WTC11 (cell line): ENCODE results near the gene NFIX. TPM values are rescaled to one million over a fixed set of nuclear protein-coding genes. Genes with fewer than 3 reads are reported as not detected.

Experiments used
- ATAC-seq: fragments of 200-7000 bp; cut with Tn5 transposase; 2 replicates; pipeline ENCODE4 v1.10.0; 2021; ENCODE audit warnings: mild to moderate bottlenecking, moderate library complexity
- CTCF ChIA-PET: fragments of 300-600 bp; sonication (Branson Sonifier 250); formaldehyde crosslinking; loops from one replicate; lab custom pipeline; 2021; ENCODE audit warnings: antibody characterized with exemption; lab: Charles Lee
- POLR2A ChIA-PET: fragments of 350-600 bp; sonication (Branson Sonifier 250); formaldehyde crosslinking; loops from one replicate; lab custom pipeline; 2021; ENCODE audit warnings: antibody characterized with exemption; lab: Charles Lee
- DNase-seq: peaks from one replicate; pipeline ENCODE4 v3.0.0; 2021; ENCODE audit warnings: low spot score
- H3K27ac Mint-ChIP-seq: 2 replicates; pipeline ENCODE4 v1.8.0; 2021; ENCODE audit warnings: mixed read lengths
- H3K27me3 Mint-ChIP-seq: 2 replicates; pipeline ENCODE4 v1.8.0; 2021; ENCODE audit warnings: low read depth, mild to moderate bottlenecking, moderate library complexity, mixed read lengths
- H3K36me3 Mint-ChIP-seq: 2 replicates; pipeline ENCODE4 v1.8.0; 2021; ENCODE audit warnings: mixed read lengths
- H3K4me1 Mint-ChIP-seq: 2 replicates; pipeline ENCODE4 v1.8.0; 2022; ENCODE audit warnings: mixed read lengths
- H3K4me3 Mint-ChIP-seq: 2 replicates; pipeline ENCODE4 v1.8.0; 2021; ENCODE audit warnings: mild to moderate bottlenecking, moderate library complexity, mixed read lengths
- H3K9me3 Mint-ChIP-seq: 2 replicates; pipeline ENCODE4 v1.8.0; 2021; ENCODE audit warnings: mixed read lengths
- ATF2 ChIP-seq: sonication (generic); formaldehyde crosslinking; IDR thresholded peaks from 2 replicates; pipeline ENCODE4 v1.8.1; 2022; ENCODE audit warnings: low read depth, missing genetic modification reagents, borderline replicate concordance
- ATF3 ChIP-seq: sonication (generic); formaldehyde crosslinking; conservative IDR thresholded peaks from 2 replicates; pipeline ENCODE4 v1.8.1; 2022; ENCODE audit warnings: mild to moderate bottlenecking, missing genetic modification reagents
- ERG ChIP-seq: fragments of 250-450 bp; sonication (Bioruptor Pico); IDR thresholded peaks from 2 replicates; pipeline ENCODE4 v1.8.0; 2021; ENCODE audit warnings: mild to moderate bottlenecking
- ETV6 ChIP-seq: sonication (generic); formaldehyde crosslinking; IDR thresholded peaks from 2 replicates; pipeline ENCODE4 v1.8.1; 2022; ENCODE audit warnings: mild to moderate bottlenecking, missing genetic modification reagents
- GABPB1 ChIP-seq: sonication (generic); formaldehyde crosslinking; IDR thresholded peaks from 2 replicates; pipeline ENCODE4 v1.8.1; 2023; ENCODE audit warnings: mild to moderate bottlenecking, missing genetic modification reagents
- JUN ChIP-seq: sonication (generic); formaldehyde crosslinking; IDR thresholded peaks from 2 replicates; pipeline ENCODE4 v1.8.0; 2023; ENCODE audit warnings: mild to moderate bottlenecking, missing genetic modification reagents
- KAT7 ChIP-seq: sonication (generic); formaldehyde crosslinking; IDR thresholded peaks from 2 replicates; pipeline ENCODE4 v1.8.1; 2023; ENCODE audit warnings: missing genetic modification reagents, mild to moderate bottlenecking, borderline replicate concordance
- MLX ChIP-seq: sonication (generic); formaldehyde crosslinking; IDR thresholded peaks from 2 replicates; pipeline ENCODE4 v1.8.1; 2023; ENCODE audit warnings: mild to moderate bottlenecking, missing genetic modification reagents, moderate library complexity
- NR2C2 ChIP-seq: sonication (generic); formaldehyde crosslinking; IDR thresholded peaks from 2 replicates; pipeline ENCODE4 v1.8.0; 2022; ENCODE audit warnings: mild to moderate bottlenecking, missing genetic modification reagents
- NR3C1 ChIP-seq: sonication (generic); formaldehyde crosslinking; conservative IDR thresholded peaks from 2 replicates; pipeline ENCODE4 v1.8.1; 2023; ENCODE audit warnings: low read depth, mild to moderate bottlenecking, missing genetic modification reagents
- PRDM15 ChIP-seq: sonication (generic); formaldehyde crosslinking; IDR thresholded peaks from 2 replicates; pipeline ENCODE4 v1.8.0; 2022; ENCODE audit warnings: missing genetic modification reagents
- SMAD4 ChIP-seq: sonication (generic); formaldehyde crosslinking; IDR thresholded peaks from 2 replicates; pipeline ENCODE4 v1.8.0; 2022; ENCODE audit warnings: mild to moderate bottlenecking, missing genetic modification reagents
- SOX15 ChIP-seq: fragments of 250-450 bp; sonication (Bioruptor Pico); IDR thresholded peaks from 2 replicates; pipeline ENCODE4 v1.9.0; 2021; ENCODE audit warnings: mild to moderate bottlenecking
- TEAD1 ChIP-seq: sonication (generic); formaldehyde crosslinking; IDR thresholded peaks from 2 replicates; pipeline ENCODE4 v1.8.0; 2022; ENCODE audit warnings: mild to moderate bottlenecking, missing genetic modification reagents
- TP53 ChIP-seq: sonication (generic); formaldehyde crosslinking; IDR thresholded peaks from 2 replicates; pipeline ENCODE4 v1.8.1; 2023; ENCODE audit warnings: mild to moderate bottlenecking, missing genetic modification reagents
- ZNF121 ChIP-seq: sonication (generic); formaldehyde crosslinking; IDR thresholded peaks from 2 replicates; pipeline ENCODE4 v1.8.0; 2023; ENCODE audit warnings: missing genetic modification reagents
- ZNF416 ChIP-seq: fragments of 250-450 bp; sonication (Bioruptor Pico); IDR thresholded peaks from 2 replicates; pipeline ENCODE4 v1.9.0; 2021; ENCODE audit warnings: mild to moderate bottlenecking, inconsistent platforms
- total RNA-seq: library from RNA; stranded (reverse); gene quantifications from 3 replicates; pipeline ENCODE4 v1.2.3, GENCODE V29; 2021

NFIX gene
- total RNA-seq, 1 experiment from 2014 or later, result 1.4 TPM

- ATAC-seq (no peak), DNase-seq (no peak)
- peaks cover 97% of the 10 kb centered on the region for H3K27me3 Mint-ChIP-seq
- no peaks in the 10 kb centered on the region for H3K36me3 Mint-ChIP-seq
- ChIA-PET CTCF (interaction anchor here (0.8 to 10.8 kb wide), 7 partner anchors 11 to 67 kb away, joined by 3 to 293 read pairs (median 31); no protein-coding TSS in a partner anchor), POLR2A (no interaction called here)
- H3K9me3 Mint-ChIP-seq, result no peaks in the 10 kb centered on the region
- H3K27ac Mint-ChIP-seq, result no peak overlapping the region
- TF ChIP-seq NR3C1 (CRISPR knock-in tag), result no peak
- TF ChIP-seq ZNF416 (CRISPR knock-in tag), result no peak
- no peak for TF ChIP-seq SOX15 (CRISPR knock-in tag)
- no peak for TF ChIP-seq ATF2 (CRISPR knock-in tag)
- TF ChIP-seq MLX (CRISPR knock-in tag), result no peak
- no peak for TF ChIP-seq GABPB1 (CRISPR knock-in tag)
- TF ChIP-seq JUN, result no peak
- TF ChIP-seq ATF3, result no peak
- TF ChIP-seq ETV6, result no peak
- no peak for TF ChIP-seq PRDM15 (CRISPR knock-in tag)
- TF ChIP-seq TEAD1 (CRISPR knock-in tag), result no peak
- H3K4me1 Mint-ChIP-seq, result peaks cover 28% of the 10 kb centered on the region
- no peak overlapping the region for H3K4me3 Mint-ChIP-seq
Measured at GRCh38 chr19:13028027-13028426, 32.8 kb downstream of the NFIX start.

- Mint-ChIP-seq H3K4me3 (no peak overlapping the region), H3K9me3 (no peaks in the 10 kb centered on the region), H3K36me3 (no peaks in the 10 kb centered on the region), H3K4me1 (peaks cover 23% of the 10 kb centered on the region), H3K27ac (no peak overlapping the region), H3K27me3 (peaks cover 95% of the 10 kb centered on the region)
- TF ChIP-seq KAT7 (no peak), ERG (CRISPR knock-in tag) (no peak), TP53 (CRISPR knock-in tag) (no peak), NR2C2 (no peak), SMAD4 (no peak), ZNF121 (CRISPR knock-in tag) (no peak)
- ATAC-seq (no peak), DNase-seq (no peak)
- CTCF ChIA-PET, result interaction anchor here (1.0 to 10.8 kb wide), 18 partner anchors 12 to 139 kb away, joined by 3 to 293 read pairs (median 10); no protein-coding TSS in a partner anchor
- POLR2A ChIA-PET, result interaction anchor here (1.2 kb wide), 1 partner anchor 32 kb away, joined by 5 read pairs; no protein-coding TSS in a partner anchor
Measured at GRCh38 chr19:13029301-13029880, 34.1 kb downstream of the NFIX start.
